ENCODE measurements around the gene TUFT1.

GRCh38 chr1:151606857-151607256 lies 66.7 kb downstream of the TUFT1 start:
- TF ChIP-seq SIN3A (IDR thresholded peaks at IDR 0.05; ENCODE audit: borderline replicate concordance, insufficient read depth, low read length) (no peak), TAF1 (IDR thresholded peaks at IDR 0.05; ENCODE audit: borderline replicate concordance, insufficient read depth, low read length) (no peak)
